GM21528 (cell line): ENCODE results near the gene EML3.
"Not testable (repeated sequence)": the region's sequence is repeated elsewhere in the genome, so short reads cannot be mapped to it uniquely, and the experiment has no call there.

Experiments
- ATAC-seq: cut with Tn5 transposase; IDR thresholded peaks from one replicate; pipeline ENCODE4 v1.9.1; 2021; ENCODE audit warnings: mild to moderate bottlenecking, moderate library complexity; ENCODE audit not compliant: unreplicated experiment, low FRiP score

Gene EML3

DNA sequence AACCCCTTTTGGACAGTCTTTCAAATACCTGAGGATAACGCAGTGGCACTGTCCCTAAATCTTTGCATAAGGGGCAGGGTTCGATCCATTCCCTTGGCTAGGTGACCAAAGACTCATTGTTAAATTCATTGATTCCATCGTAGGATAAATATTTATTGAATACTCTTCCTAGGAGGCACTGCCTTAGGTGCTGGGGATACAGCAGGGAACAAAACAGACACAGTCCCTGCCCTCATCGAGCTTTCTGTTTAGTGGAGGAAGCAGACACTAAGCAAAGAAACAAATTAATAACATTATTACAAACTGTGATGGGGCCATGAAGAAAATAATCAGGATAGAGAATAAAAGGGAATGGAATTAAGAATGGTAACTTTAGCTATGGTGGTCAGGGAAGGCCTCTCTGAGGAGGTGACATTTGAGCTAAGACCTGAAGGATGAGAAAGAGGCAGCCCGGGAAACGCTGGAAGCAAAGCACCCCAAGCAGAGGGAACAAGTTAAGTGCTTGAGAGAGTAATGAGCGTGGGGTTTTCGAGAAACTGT, 8.5 kb upstream of the EML3 start:
- ATAC-seq: no peak

DNA sequence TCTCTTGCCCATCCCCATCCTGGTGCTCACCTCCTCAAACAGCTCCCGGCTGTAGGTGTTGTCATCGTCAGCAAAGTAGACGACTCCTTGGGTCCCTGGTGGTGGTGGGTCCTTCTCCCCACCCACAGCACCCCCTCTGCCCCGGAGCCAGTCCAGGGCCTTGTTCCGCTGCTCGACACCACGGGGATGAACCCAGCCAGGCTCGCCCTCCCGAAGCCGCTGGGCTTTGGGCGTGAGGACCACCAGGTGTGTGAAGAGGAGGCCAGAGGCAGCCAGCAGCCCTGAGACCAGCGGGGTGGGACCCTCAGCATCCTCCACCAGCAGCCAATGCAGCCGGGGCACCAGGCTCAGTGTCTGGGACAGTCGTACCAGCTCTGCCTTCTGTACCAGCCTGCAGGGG, 4.4 kb upstream of the EML3 start:
- ATAC-seq: not testable (repeated sequence)

DNA sequence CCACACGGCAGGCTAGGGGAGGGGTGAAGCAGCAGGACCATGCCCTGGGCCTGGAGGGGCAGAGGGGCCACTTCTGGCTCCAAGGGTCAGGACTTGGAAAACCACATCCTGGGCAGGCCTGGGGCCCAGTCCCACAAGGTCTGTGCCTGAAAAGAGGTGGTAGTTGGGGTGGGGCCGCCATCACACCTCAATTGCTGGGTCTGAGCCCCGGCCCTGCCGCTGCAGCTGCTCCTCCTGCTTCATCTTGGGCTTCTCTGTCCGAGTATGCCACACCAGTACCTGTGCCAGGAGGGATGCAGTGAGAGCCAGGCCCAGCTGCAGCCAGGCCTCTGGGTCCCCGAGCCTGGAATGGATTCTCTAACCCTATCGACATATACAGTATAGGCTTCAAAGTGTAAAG, 2.9 kb upstream of the EML3 start:
- ATAC-seq: no peak

DNA sequence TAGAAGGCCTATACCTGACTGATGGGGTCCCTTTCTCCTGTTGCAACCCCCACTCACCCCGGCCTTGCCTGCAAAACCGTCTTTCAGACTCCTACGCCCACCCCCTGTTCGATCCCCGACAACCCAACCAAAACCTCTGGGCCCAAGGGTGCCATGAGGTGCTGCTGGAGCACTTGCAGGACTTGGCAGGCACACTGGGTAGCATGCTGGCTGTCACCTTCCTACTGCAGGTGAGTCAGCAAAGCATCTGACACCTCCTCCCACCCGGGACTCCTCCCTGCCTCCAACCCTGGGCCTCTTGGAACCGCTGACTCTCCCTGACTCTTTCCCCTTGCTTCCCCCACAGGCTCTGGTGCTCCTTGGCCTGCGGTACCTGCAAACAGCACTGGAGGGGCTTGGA, 1.7 kb upstream of the EML3 start:
- ATAC-seq: no peak

DNA sequence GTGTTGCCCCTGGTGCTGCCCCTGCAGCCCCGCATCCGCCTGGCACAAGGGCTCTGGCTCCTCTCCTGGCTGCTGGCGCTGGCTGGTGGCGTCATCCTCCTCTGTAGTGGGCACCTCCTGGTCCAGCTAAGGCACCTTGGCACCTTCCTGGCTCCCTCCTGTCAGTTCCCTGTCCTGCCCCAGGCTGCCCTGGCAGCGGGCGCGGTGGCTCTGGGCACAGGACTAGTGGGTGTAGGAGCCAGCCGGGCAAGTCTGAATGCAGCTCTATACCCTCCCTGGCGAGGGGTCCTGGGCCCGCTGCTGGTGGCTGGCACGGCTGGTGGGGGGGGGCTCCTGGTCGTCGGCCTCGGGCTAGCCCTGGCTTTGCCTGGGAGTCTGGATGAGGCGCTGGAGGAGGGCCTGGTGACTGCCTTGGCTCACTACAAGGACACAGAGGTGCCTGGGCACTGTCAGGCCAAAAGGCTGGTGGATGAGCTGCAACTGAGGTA, 760 bp upstream of the EML3 start:
- no peak for ATAC-seq

DNA sequence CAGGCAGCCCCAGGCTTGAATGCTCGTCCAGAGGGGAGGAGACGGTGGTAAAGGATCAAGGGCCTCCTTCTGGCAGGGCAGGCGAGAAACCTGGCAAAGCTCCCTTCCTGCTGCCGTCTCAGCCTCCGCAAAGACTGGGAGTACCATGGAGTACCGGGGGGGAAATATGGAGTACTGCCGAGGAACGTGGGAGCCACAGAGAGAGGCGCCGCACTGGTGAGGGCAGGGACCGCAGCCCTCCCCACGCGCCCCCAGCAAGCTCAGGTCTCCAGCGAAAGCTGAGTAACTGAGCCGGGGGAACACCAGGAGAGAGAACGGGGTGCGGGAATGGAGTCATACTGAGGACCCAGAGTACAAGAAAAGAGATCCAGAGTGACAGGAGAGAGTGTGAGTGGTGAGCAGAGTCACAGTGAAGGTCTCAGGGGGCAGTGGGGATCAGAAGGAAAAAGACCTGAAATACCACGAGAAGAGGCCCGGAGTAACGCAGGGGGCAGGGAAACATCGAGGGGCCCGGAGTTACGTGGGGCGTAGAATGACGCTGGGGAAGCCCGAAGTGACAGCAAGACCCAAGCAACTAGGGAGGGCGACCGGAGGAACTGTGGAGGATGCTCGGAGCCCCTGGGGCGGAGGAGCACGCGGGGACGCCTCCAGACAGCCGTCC, 740 bp downstream of the EML3 start:
- peak; percentile 21 for ATAC-seq

DNA sequence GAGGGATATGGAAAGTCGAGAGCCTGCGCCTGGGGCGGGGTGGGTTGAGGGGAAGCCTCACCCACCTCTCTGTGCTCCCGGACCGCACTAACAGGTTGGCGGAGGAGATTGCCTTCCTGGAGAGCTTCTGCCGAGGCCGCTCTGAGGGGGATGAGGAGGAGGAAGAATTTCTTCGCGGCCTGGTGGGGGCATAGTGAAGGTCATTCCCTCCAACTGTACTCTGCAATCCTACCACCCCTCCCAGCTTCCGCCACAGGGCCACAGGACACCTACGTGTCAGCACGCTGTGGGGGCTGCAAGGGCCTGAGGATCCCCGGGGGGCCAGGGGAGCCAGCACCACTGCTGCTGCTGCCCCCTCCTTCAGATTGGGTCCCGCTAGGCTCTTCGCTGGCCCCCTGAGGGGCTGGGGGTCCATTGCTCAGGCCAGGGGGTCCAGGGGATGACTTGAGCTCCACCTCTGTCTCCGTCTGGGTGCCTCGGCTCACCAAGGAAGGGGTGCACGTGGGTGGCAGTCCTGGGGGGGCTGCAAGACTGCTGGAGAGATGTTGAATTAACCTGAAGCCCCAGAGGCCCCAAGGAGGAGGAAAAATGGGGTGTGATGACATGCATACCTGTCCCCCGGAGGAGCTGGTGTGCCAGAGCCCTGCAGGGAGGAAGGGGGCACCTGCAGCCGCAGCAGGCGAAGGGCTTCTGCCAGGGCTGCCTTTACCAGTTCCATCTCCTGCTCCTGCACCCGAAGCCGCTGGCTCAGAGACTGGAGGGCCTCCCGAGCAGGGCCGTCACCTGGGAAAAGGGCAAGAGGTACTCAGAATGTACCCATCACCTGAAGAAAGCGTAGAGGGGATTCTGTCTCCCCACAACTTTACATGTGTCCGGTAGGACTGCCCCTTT, 1.5 kb downstream of the EML3 start:
- ATAC-seq: no peak

DNA sequence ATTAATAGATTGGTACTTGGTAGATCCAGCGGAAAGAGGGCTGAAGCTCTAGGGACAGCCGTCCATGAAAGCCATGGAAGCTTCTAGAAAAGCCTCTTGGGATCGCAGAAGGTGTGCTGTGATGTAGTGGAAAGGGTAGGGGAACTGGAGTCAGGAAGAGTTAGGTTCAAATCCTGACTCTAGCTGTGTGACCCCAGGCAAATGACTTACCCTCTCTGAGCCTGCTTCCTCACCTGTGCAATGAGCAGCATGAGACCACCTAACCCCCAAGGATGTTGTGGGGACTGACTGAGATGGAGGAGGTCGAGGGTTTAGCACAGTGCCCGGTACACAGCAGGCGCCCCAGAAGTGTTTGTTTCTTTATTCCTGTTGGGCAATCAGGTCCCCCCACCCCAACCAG, 2.2 kb downstream of the EML3 start:
- no peak for ATAC-seq

DNA sequence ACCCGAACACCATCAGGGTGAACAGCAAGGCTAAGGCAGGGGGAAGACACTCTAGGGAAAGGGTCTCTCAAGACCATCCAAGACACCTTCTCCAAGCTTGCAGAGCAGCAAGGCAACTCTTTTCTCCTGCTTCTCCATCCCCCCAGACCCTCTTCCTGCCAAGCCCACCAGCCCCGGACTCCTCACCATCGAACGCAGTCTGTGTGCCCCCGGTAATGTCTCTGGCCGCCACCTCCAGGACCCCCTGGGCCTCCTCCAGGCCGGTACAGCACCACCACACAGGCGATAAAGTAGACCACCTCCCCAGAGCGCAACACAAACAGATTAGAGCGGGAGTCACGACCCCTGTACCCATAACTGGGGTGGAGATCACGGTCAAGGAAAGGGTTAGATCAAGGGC, 3.8 kb downstream of the EML3 start:
- ATAC-seq: no peak

DNA sequence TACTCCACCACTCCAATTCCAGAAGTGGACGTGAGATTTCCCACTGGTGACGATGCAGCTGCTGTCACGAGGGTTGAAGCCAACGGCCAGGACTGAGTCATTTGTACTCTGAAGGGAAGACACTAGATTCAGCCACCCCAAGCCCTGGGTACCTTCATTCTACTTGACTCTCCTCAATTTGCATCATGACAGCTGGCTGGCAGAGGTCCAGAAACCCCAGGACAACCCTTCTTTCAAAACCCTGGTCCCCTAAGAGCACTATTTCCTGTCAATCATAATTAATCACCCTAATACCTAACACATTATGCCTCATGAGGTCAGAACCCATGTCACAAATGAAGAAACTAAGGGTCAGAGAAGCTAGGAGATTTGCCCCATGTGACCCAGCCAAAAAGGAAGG, 4.9 kb downstream of the EML3 start:
- no peak for ATAC-seq

DNA sequence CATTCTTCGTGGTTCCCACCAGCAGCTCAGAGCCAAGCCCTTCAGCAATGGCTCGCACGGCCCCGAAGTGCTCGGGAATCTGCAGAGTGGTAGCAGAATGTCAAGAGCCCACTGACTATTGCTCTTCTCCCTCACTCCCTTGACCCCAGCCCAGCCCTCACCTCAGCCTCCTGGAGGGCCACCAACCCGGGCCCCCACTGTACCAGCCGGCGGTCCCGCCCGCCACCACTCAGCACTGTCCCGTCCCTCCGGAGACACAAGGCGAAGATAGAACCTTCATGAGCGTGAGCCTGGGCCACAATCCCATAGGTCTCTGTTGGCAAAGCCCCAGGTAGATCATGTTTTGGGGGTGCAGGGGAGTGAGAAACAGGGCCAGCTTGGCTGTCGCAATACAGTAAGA, 6.7 kb downstream of the EML3 start:
- ATAC-seq: no peak

DNA sequence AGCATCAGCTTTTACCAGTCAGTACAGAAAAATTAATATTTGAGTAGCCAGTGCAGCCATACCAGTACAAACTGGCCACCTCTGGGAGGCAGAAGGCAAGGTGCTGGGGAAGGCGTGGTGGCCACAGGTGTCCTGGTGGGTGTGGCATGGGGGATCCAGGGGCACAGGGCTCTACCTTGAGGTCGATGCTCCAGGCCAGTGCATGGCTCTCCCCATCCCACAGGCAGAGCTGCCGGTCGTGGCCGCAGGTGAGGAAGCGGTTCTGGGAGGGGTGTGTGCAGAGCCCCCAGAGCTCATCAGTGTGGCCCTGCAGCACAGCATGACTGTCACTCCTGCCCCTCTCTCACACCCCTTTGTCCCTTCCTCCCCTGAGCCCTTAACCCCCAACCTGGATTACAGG, 7.1 kb downstream of the EML3 start:
- ATAC-seq: no peak

DNA sequence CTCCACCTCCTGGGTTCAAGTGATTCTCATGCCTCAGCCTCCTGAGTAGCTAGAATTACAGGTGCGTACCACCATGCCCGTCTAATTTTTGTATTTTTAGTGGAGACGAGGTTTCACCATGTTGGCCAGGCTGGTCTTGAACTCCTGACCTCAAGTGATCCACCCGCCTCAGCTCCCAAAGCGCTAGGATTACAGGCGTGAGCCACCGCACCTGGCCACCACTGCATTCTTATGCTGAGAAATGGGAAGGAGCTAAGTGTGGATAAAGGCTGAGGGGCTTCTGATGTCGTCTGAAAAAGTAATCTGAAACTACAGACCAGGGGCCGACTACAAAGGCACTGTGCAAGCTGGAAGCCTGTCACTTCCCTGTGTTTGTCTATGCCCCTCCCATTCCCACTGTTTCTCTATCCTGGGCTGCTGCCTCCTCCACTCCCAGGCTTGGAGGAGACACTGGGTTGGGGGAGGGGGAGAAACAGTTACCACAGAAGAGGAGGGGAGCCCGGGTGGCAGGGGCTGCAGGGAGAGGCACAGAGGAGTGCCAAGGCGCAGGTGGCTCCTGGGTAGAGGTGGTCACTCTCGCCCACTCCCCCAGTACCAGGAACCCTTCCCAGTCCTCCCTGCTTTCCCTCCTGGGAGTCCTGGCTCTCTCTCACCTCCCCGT, 8.0 kb downstream of the EML3 start:
- ATAC-seq: no peak

DNA sequence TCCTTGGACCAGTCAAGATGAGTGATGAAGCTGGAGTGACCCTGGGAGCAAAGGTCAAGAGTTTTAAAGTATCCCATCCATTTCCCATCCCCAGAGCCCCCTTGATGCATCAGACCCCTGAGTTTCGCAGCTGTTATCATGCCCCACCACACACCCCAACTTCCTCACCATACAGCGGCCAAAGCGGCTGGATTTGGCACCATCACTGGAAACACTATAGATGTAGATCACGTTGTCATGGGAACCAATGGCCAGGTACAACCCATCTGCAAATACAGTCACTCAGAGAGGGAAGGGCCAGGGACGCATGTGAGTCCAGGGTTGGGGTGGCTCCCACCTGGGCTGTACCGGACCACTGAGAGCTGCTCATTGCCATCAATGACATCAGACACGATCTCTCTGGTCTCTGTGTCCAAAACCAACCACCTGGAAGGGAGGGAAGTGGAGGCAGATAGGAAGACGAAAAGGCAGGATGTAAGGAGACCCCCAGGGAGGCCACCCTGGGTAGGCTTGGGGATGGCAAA, 8.7 kb downstream of the EML3 start:
- no peak for ATAC-seq

DNA sequence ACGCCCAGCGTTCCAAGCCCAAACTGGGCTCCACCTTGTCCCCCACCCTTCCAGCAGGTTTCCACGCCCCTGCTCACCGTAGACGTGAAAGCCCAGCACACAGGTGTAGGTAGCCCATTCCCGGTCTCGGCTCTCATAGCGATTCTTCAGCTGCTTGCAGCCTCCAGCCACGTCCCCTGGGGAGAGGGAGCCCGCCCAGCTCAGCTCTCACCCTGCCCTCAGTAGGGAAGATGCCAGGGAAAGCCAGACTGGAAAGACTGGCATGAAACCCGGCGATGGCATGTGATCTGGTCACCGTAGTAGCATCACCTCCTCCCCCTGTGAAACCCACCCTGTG, 9.5 kb downstream of the EML3 start:
- ATAC-seq: no peak

DNA sequence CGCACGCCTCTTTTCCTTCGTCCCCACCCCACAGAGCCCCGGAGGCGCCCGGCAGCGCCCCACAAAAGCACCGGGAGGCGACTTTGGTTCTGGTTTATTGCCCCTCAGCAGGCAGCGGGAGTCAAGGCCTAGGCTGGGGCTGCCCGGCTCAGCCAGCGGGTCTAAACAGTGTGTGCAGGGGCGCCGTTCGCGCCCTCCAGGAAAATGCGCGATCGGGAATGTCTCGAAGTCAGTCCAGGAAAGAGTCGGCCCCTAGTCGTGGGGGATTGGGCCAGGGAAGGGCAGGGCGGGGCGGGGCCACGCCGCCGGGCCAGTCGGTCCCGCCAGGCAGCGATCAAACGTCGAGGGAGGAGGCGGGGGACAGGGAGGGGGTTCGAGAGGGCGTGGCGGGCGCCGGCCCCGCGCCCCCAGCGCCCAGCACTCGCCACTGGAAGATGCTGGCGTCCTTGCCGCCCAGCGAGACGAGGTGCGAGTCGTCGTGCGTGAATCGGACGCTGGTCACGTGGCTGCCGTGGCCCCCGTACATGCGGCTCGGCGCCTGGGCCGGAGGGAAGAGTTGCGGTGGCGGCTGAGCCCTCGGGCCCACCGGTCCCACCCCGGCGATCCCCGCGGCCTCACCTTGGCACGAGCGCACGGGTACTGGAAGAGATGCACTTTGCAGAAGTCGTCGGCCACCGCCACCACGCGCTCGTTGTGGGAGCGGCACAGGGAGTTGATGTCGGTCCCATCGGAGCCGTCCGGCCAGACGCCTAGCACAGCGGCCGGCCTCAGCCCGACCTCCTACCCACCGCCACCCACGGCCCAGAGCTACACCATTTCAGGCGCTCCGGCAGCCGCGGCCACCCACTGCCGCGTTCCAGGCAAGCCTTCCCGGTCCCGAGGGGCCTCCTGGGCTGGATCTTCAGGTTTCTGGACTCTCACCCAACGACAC, 10.2 kb downstream of the EML3 start:
- ATAC-seq: no peak

DNA sequence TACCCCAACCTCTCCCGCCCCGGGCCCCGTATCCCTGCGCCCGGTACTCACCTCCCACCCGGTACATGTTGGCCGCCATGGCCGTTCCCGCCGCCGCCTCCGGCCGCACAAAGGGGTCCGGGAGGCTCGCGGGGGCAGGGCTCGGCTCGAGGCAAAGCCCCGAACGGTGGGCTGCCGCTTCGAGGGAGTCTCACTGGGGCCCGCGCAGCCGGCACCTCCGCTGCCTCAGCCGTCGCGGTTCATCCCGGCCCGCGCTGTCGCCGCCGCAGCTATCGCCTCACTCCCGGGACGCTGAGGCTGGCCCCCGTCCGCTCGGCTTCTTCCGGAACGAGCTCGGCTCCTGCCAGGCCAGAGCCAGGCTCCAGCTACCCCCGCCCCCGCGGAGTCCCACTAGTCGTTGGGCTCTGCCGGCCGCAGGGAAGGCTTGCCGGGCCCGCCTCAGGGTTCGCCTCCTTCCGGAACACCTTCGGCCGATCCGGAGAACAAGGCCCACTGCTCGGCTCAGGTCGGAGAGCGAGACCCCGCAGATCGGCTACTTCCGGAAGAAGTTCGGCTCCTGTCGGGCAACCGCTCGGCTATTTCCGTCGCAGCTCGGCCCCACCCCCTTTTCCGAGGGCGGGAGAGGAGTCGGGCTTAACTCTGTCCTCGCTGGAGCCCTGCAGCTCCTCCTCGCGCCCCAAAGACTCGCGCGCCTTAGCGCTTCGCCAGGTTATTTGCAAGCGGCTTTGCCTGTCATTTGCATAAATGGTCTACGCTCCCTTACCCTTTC, 11.0 kb downstream of the EML3 start, which contains the start of gene MTA2:
Gene MTA2, minus strand, starts transcription at position 494 of the 769 bp plus-strand sequence. Its CDS starts 415 bp downstream, at position 79.
- ATAC-seq: peak; percentile 78

DNA sequence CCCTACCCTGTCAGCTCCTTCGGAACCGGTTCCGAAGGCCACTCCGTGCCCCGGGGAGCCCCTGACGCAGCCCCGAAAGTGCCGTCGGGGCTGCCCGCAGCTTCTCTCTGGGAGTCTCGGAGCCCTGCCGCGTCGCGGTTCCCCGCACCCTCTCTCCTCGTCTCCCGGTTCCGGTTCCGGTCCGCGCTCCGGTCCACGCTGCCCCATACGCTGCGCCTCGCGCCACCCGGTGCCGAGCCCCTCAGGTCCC, 11.5 kb downstream of the EML3 start:
- peak; percentile 14 for ATAC-seq

DNA sequence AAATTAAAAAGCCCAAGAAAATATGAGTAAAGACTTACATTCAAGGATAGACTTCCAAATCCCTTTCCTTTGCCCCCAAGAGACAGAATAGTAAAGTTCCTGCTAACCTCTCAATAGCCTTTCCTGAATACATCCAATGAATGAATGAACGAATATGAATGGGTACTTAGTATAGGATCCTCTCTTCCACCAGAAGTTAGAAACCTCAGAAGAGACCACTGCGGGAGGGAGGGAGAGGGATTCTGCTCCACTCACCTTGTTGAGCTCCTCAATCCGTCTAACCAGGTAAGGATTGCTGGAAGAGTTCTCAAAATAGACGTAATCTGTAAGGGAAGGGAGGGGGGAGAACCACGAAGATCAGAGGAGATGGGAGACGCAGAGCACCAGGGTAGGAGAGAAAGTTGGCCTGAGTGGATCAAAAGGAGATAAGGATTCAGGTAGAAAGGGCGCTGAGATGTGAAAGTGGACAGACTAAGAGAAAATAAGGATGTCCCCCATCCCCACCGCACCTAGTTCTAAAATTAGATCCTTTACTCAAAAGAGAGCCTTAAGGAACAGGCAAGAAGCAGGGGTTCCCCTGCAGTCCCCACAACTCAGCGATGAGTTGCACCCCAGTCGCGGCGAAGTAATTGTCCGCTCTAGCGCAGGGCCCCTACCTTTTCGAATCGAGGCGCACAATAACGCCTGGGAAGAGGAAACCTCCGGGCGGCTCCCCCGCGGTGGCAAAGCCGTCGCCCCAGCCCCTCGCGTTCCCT, 12.0 kb downstream of the EML3 start:
- ATAC-seq: no peak
